GM23248 (cell line): ENCODE measurements around the gene NALCN. TPM values are rescaled to one million over a fixed set of nuclear protein-coding genes. Genes with fewer than 3 reads are reported as not detected.

Source experiments
- DNase-seq: peaks from one replicate; pipeline ENCODE4 v3.0.0-alpha.2; 2015
- H2AFZ ChIP-seq: fragments of 200-600 bp; sonication (generic); 2 replicates; pipeline ENCODE4 v1.6.1; 2016; ENCODE audit warnings: antibody characterized with exemption
- H3F3A ChIP-seq: fragments of 200-600 bp; sonication (generic); 2 replicates; pipeline ENCODE4 v1.6.1; 2016; ENCODE audit warnings: mild to moderate bottlenecking, antibody characterized with exemption, mixed run types; ENCODE audit not compliant: insufficient read depth
- H3K27ac ChIP-seq: fragments of 200-600 bp; sonication (generic); 2 replicates; pipeline ENCODE4 v1.5.1; 2016; ENCODE audit warnings: mild to moderate bottlenecking
- H3K27me3 ChIP-seq: fragments of 200-600 bp; sonication (generic); replicated peaks from 2 replicates; pipeline ENCODE4 v1.6.1; 2016; ENCODE audit warnings: mild to moderate bottlenecking; ENCODE audit not compliant: insufficient read depth
- H3K36me3 ChIP-seq: fragments of 200-600 bp; sonication (generic); 2 replicates; pipeline ENCODE4 v1.6.1; 2016; ENCODE audit warnings: low read depth, mild to moderate bottlenecking
- H3K4me1 ChIP-seq: fragments of 200-600 bp; sonication (generic); 2 replicates; pipeline ENCODE4 v1.6.1; 2016; ENCODE audit warnings: mild to moderate bottlenecking; ENCODE audit not compliant: insufficient read depth
- H3K4me2 ChIP-seq: fragments of 200-600 bp; sonication (generic); one replicate; pipeline ENCODE4 v1.6.1; 2016; ENCODE audit warnings: mild to moderate bottlenecking; ENCODE audit not compliant: unreplicated experiment
- H3K4me3 ChIP-seq: fragments of 200-600 bp; sonication (generic); 2 replicates; pipeline ENCODE4 v1.5.1; 2016; ENCODE audit warnings: mild to moderate bottlenecking
- H3K79me2 ChIP-seq: fragments of 200-600 bp; sonication (generic); 2 replicates; pipeline ENCODE4 v1.6.1; 2016; ENCODE audit warnings: mild to moderate bottlenecking; ENCODE audit not compliant: insufficient read depth
- H3K9ac ChIP-seq: fragments of 200-600 bp; sonication (generic); 2 replicates; pipeline ENCODE4 v1.6.1; 2016; ENCODE audit warnings: mild to moderate bottlenecking
- H3K9me2 ChIP-seq: fragments of 200-600 bp; sonication (generic); 2 replicates; pipeline ENCODE4 v1.6.1; 2016; ENCODE audit warnings: mixed run types, mild to moderate bottlenecking, moderate library complexity; ENCODE audit not compliant: insufficient read depth
- H3K9me3 ChIP-seq: fragments of 200-600 bp; sonication (generic); one replicate; pipeline ENCODE4 v1.6.1; 2017; ENCODE audit warnings: low read depth
- H4K20me1 ChIP-seq: fragments of 200-600 bp; sonication (generic); 2 replicates; pipeline ENCODE4 v1.6.0; 2016; ENCODE audit not compliant: insufficient read depth
- EZH2 ChIP-seq: fragments of 200-600 bp; sonication (generic); IDR thresholded peaks from 2 replicates; pipeline ENCODE4 v1.6.1; 2018; ENCODE audit warnings: antibody characterized with exemption, mild to moderate bottlenecking; ENCODE audit not compliant: insufficient read depth, poor library complexity, severe bottlenecking
- EZH2phosphoT487 ChIP-seq: fragments of 200-600 bp; sonication (generic); IDR thresholded peaks from 2 replicates; pipeline ENCODE4 v1.6.1; 2018; ENCODE audit warnings: antibody characterized with exemption, moderate library complexity, mild to moderate bottlenecking, low read depth; ENCODE audit not compliant: insufficient read depth
- WGBS, 2 experiments: methylation state at CpG; one replicate each; pipeline ENCODE4 v1.1.6; 2015 to 2017; ENCODE audit warnings: low lambda C conversion rate in 2 of 2, low coverage in 1 of 2; ENCODE audit errors: missing lambda C conversion rate in 2 of 2; 5-methylcytosine and 5-hydroxymethylcytosine counted together
- in situ Hi-C: fragments of 300-500 bp; cut with MboI; formaldehyde crosslinking; loops from 2 replicates; pipeline ENCODE4 v1.15.0; 2020
- polyA plus RNA-seq: library from polyadenylated mRNA; unstranded; fragments of >200 nt; fragmentation: Nextera tagmentation; extraction: Ambion mirVana; gene quantifications from 2 replicates; pipeline ENCODE4 v1.2.1, GENCODE V29; 2016
- total RNA-seq: library from RNA; depleted of rRNA; stranded (reverse); fragments of >200 nt; shearing (Covaris generic); gene quantifications from 2 replicates; pipeline ENCODE4 v1.2.3, GENCODE V29; 2014

NALCN gene
- total and polyA plus RNA-seq, 2 experiments from 2014 or later: 3.1 to 3.6 TPM

DNA sequence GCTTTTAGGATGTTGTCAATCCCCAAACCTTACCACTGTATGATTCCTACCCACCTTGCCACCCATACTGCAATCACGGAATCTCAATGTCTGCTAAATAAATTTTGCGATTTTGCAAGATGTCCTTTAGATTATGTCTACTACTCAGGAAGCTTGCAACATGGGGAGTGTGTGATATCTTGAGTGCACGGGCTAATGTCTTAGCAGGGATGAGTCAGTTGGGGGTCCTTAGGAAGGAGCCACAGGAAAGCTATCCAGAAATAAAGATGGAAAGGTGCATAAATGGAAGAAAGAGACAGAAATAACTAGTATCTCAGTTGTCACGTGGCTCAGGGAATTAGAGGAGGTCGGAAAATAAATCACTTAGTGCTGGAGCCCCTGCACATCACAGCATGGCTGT, 77.1 kb downstream of the NALCN start:
- no peak overlapping the region for H3K27ac ChIP-seq
- no peaks in the 10 kb centered on the region for H3K9me2 ChIP-seq
- in situ Hi-C loops: no loop called here
- no peak for DNase-seq
- H3K4me1 ChIP-seq: peaks cover 3% of the 10 kb centered on the region; the same call in 1 of the 2 replicates
- WGBS, 2 experiments: 89 to 91% methylated on average over 5 of the region's 5 CpGs
- H3K36me3 ChIP-seq: no peaks in the 10 kb centered on the region
- H3F3A ChIP-seq: no peaks in the 10 kb centered on the region
- H3K4me2 ChIP-seq: no peak overlapping the region
- H4K20me1 ChIP-seq: no peaks in the 10 kb centered on the region
- no peak for TF ChIP-seq EZH2
- no peak for TF ChIP-seq EZH2phosphoT487
- no peak overlapping the region for H2AFZ ChIP-seq
- no peaks in the 10 kb centered on the region for H3K79me2 ChIP-seq
- H3K27me3 ChIP-seq: no peaks in the 10 kb centered on the region
- no peak overlapping the region for H3K4me3 ChIP-seq
- H3K9ac ChIP-seq: no peak overlapping the region
- no peaks in the 10 kb centered on the region for H3K9me3 ChIP-seq

DNA sequence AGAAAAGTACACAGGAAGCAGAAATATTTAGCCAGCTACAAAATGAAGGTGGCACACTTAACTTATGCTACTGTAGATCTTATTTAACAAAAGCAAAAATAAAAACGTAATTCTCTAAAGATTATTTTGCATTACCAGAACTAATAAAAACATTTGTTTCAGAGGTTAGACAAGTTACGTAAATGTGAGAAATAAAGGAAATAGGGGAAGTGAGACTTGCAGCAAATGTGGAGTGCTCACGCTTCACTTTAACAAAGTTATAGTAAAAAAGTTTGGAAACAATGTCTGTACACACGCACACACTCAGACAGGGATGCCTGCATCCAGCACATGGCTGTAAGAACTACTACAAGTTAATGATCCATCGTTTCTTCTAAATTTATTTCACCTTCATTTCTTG, 83.7 kb downstream of the NALCN start:
- Histone ChIP-seq H3K9me2 (no peaks in the 10 kb centered on the region), H3K36me3 (no peaks in the 10 kb centered on the region), H3K79me2 (no peaks in the 10 kb centered on the region), H3K4me1 (no peaks in the 10 kb centered on the region), H3K27ac (no peak overlapping the region), H2AFZ (no peak overlapping the region), H3K4me2 (no peak overlapping the region), H3K9me3 (no peaks in the 10 kb centered on the region), H3F3A (no peaks in the 10 kb centered on the region), H3K9ac (no peak overlapping the region), H3K4me3 (no peak overlapping the region), H4K20me1 (no peaks in the 10 kb centered on the region), H3K27me3 (no peaks in the 10 kb centered on the region)
- TF ChIP-seq EZH2phosphoT487 (no peak), EZH2 (no peak)
- in situ Hi-C loops: no loop called here
- no peak for DNase-seq
- WGBS, 2 experiments: 82 to 85% methylated on average over 5 of the region's 5 CpGs

DNA sequence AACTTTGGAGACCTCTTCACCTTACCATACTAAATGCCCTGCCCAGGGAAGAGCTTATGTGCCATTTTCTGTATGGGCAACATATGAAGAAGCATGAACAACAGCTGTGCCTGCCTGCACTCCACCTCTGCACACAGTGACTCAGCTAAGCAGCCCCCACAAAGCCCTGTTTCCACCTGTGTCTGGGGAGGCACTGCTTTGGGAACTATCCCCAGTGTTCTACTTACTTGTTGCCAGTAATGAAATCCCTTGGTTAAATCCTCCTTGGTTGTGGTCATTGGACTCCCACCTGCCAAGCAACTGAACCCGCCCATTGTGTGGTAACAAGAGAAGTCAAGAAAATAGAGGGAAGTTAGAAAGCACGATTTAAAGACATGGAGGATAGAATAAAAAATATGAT, 84.6 kb downstream of the NALCN start:
- Histone ChIP-seq H3K27ac (no peak overlapping the region), H3K4me1 (no peaks in the 10 kb centered on the region), H4K20me1 (no peaks in the 10 kb centered on the region), H3K4me3 (no peak overlapping the region), H2AFZ (no peak overlapping the region), H3K9me3 (no peaks in the 10 kb centered on the region), H3F3A (no peaks in the 10 kb centered on the region), H3K36me3 (no peaks in the 10 kb centered on the region), H3K27me3 (no peaks in the 10 kb centered on the region), H3K79me2 (no peaks in the 10 kb centered on the region), H3K4me2 (no peak overlapping the region), H3K9ac (no peak overlapping the region), H3K9me2 (no peaks in the 10 kb centered on the region)
- DNase-seq: no peak
- in situ Hi-C loops: no loop called here
- TF ChIP-seq EZH2phosphoT487: no peak
- TF ChIP-seq EZH2: no peak
- WGBS, 2 experiments: 92 to 98% methylated on average over 2 of the region's 2 CpGs

DNA sequence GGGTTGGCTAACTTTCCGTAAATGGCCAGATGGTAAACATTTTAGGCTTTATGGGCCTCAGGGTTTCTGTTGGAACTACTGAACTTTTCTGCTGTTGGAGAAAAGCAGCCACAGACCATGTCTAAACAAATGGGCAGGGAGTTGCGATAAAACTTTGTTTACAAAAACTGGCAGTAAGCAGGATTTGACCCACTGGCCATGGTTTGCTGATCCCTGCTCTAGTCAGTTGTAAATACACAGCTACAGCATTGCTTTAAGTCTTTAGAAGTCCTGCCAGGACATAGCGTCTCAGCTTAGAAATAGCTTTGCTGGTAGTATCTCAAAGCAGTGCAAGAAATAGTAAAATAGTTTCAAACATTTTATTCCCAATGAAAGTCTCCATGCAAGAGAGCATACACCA, 88.4 kb downstream of the NALCN start:
- H3K9me3 ChIP-seq: no peaks in the 10 kb centered on the region
- no peaks in the 10 kb centered on the region for H4K20me1 ChIP-seq
- H3K27ac ChIP-seq: no peak overlapping the region
- H3K9ac ChIP-seq: no peak overlapping the region
- H3K79me2 ChIP-seq: no peaks in the 10 kb centered on the region
- 78 to 83% methylated on average over 3 of the region's 3 CpGs for WGBS, 2 experiments
- no peaks in the 10 kb centered on the region for H3F3A ChIP-seq
- no peaks in the 10 kb centered on the region for H3K27me3 ChIP-seq
- no peak for DNase-seq
- no peaks in the 10 kb centered on the region for H3K36me3 ChIP-seq
- H3K4me3 ChIP-seq: no peak overlapping the region
- no peak overlapping the region for H2AFZ ChIP-seq
- no peaks in the 10 kb centered on the region for H3K9me2 ChIP-seq
- no peaks in the 10 kb centered on the region for H3K4me1 ChIP-seq
- TF ChIP-seq EZH2phosphoT487 (no peak), EZH2 (no peak)
- in situ Hi-C loops: no loop called here
- no peak overlapping the region for H3K4me2 ChIP-seq

DNA sequence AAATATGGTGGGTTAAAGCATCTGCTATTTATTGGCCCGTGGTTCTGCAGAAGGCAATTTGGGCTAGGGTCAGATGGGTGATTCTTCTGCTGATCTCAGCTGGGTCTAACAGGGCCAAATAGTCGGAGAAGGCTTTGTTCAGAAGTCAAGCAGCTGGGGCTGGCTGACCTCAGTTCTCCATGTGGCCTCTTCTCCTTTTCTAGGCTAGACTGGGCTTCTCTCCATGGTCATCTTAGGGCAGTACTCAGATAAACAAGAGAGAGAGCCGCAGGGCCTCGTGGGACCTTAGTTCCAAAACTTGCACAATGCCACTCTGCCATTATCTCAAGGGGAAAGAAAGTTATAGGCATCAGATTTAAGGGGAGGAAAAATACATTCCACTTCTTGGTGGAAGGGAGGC, 89.6 kb downstream of the NALCN start:
- WGBS, 2 experiments: 52 to 53% methylated on average over 4 of the region's 4 CpGs
- no peak overlapping the region for H2AFZ ChIP-seq
- H3K4me2 ChIP-seq: no peak overlapping the region
- no peaks in the 10 kb centered on the region for H3F3A ChIP-seq
- in situ Hi-C loops: no loop called here
- no peaks in the 10 kb centered on the region for H3K79me2 ChIP-seq
- no peak overlapping the region for H3K4me3 ChIP-seq
- H3K4me1 ChIP-seq: no peaks in the 10 kb centered on the region
- no peaks in the 10 kb centered on the region for H3K9me2 ChIP-seq
- TF ChIP-seq EZH2phosphoT487 (no peak), EZH2 (no peak)
- H3K27me3 ChIP-seq: no peaks in the 10 kb centered on the region
- H4K20me1 ChIP-seq: no peaks in the 10 kb centered on the region
- H3K27ac ChIP-seq: no peak overlapping the region
- no peak overlapping the region for H3K9ac ChIP-seq
- DNase-seq: no peak
- H3K36me3 ChIP-seq: no peaks in the 10 kb centered on the region
- no peaks in the 10 kb centered on the region for H3K9me3 ChIP-seq
